GM12878 (cell line): Measurements from ENCODE around the gene FBXO27. TPM values are rescaled to one million over a fixed set of nuclear protein-coding genes. Genes with fewer than 3 reads are reported as not detected.

Source experiments
- ATAC-seq: fragments of 200-7000 bp; cut with Tn5 transposase; 3 replicates; pipeline ENCODE4 v1.9.1; 2020; ENCODE audit warnings: mild to moderate bottlenecking, moderate library complexity
- BruUV-seq: library from RNA; stranded (reverse); fragments of 400-500 nt; replicated peaks from 2 replicates; lab custom pipeline; 2021; lab: Mats Ljungman, UMichigan
- CTCF ChIA-PET: fragments of 300-600 bp; sonication (Branson Sonifier 250); formaldehyde crosslinking; extraction: SDS; loops from one replicate; lab custom pipeline; 2021; ENCODE audit warnings: inconsistent platforms; lab: Yijun Ruan, JAX
- POLR2A ChIA-PET: fragments of 350-600 bp; formaldehyde crosslinking; extraction: SDS; loops from one replicate; lab custom pipeline; 2021; ENCODE audit warnings: inconsistent platforms; lab: Charles Lee
- RAD21 ChIA-PET: fragments of 300-600 bp; sonication (Branson Sonifier 250); formaldehyde crosslinking; loops from one replicate; lab custom pipeline; 2023; ENCODE audit warnings: antibody characterized with exemption; ENCODE audit not compliant: unreplicated experiment; lab: Charles Lee
- SMC1A ChIA-PET: fragments of 300-600 bp; sonication (Branson Sonifier 250); formaldehyde crosslinking; loops from one replicate; lab custom pipeline; 2023; ENCODE audit not compliant: unreplicated experiment, uncharacterized antibody; lab: Charles Lee
- DNase-seq: peaks from one replicate; pipeline ENCODE4 v3.0.0-alpha.2; 2011; ENCODE audit warnings: low read depth, low spot score
- FAIRE-seq: peaks from 3 replicates; lab custom pipeline; 2011; peaks lifted over from hg19 to GRCh38; lab: Jason Lieb, UNC
- H2AFZ ChIP-seq: 2 replicates; pipeline ENCODE4 v1.6.0; 2011; ENCODE audit warnings: low read depth, low read length, control low read depth; ENCODE audit not compliant: control insufficient read depth
- H3K27ac ChIP-seq: 2 replicates; pipeline ENCODE4 v1.5.1; 2011; ENCODE audit warnings: control low read depth; ENCODE audit not compliant: control insufficient read depth, insufficient read depth
- H3K27me3 ChIP-seq, 2 experiments: replicated peaks in 1 of 2; 2 replicates each; pipeline versions ENCODE4 v1.6.0 to v1.6.1; 2011; ENCODE audit warnings: low read length in 1 of 2; ENCODE audit not compliant: control insufficient read depth in 2 of 2, insufficient read depth in 2 of 2
- H3K36me3 ChIP-seq, 2 experiments: 2 replicates each; pipeline ENCODE4 v1.5.1; 2011; ENCODE audit warnings: low read length in 1 of 2; ENCODE audit not compliant: control insufficient read depth in 2 of 2, insufficient read depth in 2 of 2
- H3K4me1 ChIP-seq: 2 replicates; pipeline ENCODE4 v1.6.1; 2011; ENCODE audit warnings: mild to moderate bottlenecking, low read length, moderate library complexity, mixed read lengths; ENCODE audit not compliant: control insufficient read depth, insufficient read depth
- H3K4me2 ChIP-seq: 2 replicates; pipeline ENCODE4 v1.6.0; 2011; ENCODE audit warnings: control low read depth; ENCODE audit not compliant: control insufficient read depth, insufficient read depth
- H3K4me3 ChIP-seq: fragments of 200-600 bp; sonication (generic); 2 replicates; pipeline ENCODE4 v1.5.1; 2016
- H3K79me2 ChIP-seq: 2 replicates; pipeline ENCODE4 v1.6.0; 2011; ENCODE audit warnings: low read length; ENCODE audit not compliant: control insufficient read depth, insufficient read depth
- H3K9ac ChIP-seq: 2 replicates; pipeline ENCODE4 v1.8.0; 2011; ENCODE audit warnings: low read length, control low read depth, mixed read lengths; ENCODE audit not compliant: control insufficient read depth, insufficient read depth
- H3K9me3 ChIP-seq: replicated peaks from 3 replicates; pipeline ENCODE4 v1.5.1; 2011; ENCODE audit warnings: mild to moderate bottlenecking, low read length; ENCODE audit not compliant: control insufficient read depth, insufficient read depth
- H4K20me1 ChIP-seq: 2 replicates; pipeline ENCODE4 v1.6.0; 2011; ENCODE audit not compliant: control insufficient read depth, insufficient read depth
- PAX5 ChIP-seq: IDR thresholded peaks from 2 replicates; pipeline ENCODE4 v1.6.1; 2011; ENCODE audit warnings: low read depth, low read length, borderline replicate concordance
- POLR2AphosphoS5 ChIP-seq: IDR thresholded peaks from 2 replicates; pipeline ENCODE4 v1.6.1; 2011; ENCODE audit warnings: mild to moderate bottlenecking, low read length, inconsistent platforms
- WGBS: methylation state at CpG from one replicate; pipeline ENCODE4 v1.1.6; 2016; ENCODE audit warnings: low lambda C conversion rate; ENCODE audit not compliant: insufficient replicate concordance, insufficient coverage; ENCODE audit errors: missing lambda C conversion rate; 5-methylcytosine and 5-hydroxymethylcytosine counted together
- in situ Hi-C: fragments of 300-500 bp; cut with MboI; formaldehyde crosslinking; loops from 9 replicates; pipeline ENCODE4 v1.14.3; 2018; ENCODE audit warnings: mixed read lengths
- intact Hi-C: fragments of 100-400 bp; cut with micrococcal nuclease; formaldehyde crosslinking; loops from one replicate; pipeline ENCODE4 v1.14.2; 2022; ENCODE audit not compliant: unreplicated experiment
- polyA plus RNA-seq, 11 experiments: library from polyadenylated mRNA; depleted of rRNA in 4 of 11; unstranded in 6 of 11; stranded (reverse) in 5 of 11; fragments of >200 nt; fragmentation: Nextera tagmentation in 4 of 11; fragmentation: Illumina TruSeq in 1 of 11; extraction: Ambion mirVana in 4 of 11; extraction: Trizol in 1 of 11; gene quantifications; 1 replicate in 1 of 11; 2 replicates in 10 of 11; pipeline versions ENCODE4 v1.2.1 to v1.2.3, GENCODE V29; 2011 to 2016; ENCODE audit warnings: inconsistent platforms in 2 of 11, missing spikeins in 2 of 11, low read depth in 1 of 11
- total RNA-seq, 4 experiments: library from RNA; depleted of rRNA in 3 of 4; stranded (reverse); fragments of >200 nt in 3 of 4; fragmentation: Illumina TruSeq in 1 of 4; extraction: Trizol in 1 of 4; gene quantifications; 2 replicates each; pipeline versions ENCODE4 v1.2.1 to v1.2.3, GENCODE V29; 2013 to 2021
- TF ChIP-seq, protein P1 (sequence below): fragments of 450-650 bp; IDR thresholded peaks from 2 replicates; pipeline ENCODE4 v1.6.1; 2017; ENCODE audit warnings: mild to moderate bottlenecking, low read depth, inconsistent platforms; ENCODE audit not compliant: poor library complexity, severe bottlenecking

The FBXO27 gene
- total and polyA plus RNA-seq, 10 of the 15 experiments (the other 5 are each of a cell fraction or from before 2014, with no cell fraction given) = 3.1 to 15.4 (median 7.1) TPM

DNA sequence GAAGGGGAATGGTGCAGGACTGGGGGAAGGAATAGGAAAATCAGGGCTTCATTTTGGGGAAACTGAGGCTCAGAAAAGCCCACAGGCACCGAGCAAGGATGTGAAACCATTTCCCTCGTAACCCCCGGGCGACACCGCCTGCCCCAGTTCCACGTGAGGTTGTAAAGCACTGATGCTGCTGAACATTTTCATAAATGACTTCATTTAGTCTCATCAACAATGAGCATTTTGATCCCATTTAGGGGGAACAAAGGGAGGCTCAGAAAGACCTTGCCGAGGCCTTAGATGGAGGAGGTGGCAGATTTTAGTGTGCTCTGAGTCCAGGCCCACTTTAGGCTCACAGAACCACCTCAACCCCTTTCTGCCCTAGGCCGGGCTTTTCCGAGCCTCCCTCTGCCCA, 20.5 kb upstream of the FBXO27 start:
- FAIRE-seq = no peak

More for the DNA sequence above, 20.5 kb upstream of the FBXO27 start:
- DNase-seq (no peak), ATAC-seq (no peak)
- H3K27ac ChIP-seq = no peak overlapping the region
- no peak overlapping the region for H2AFZ ChIP-seq
- ChIA-PET CTCF (interaction anchor here (0.6 to 3.8 kb wide), 7 partner anchors 10 to 98 kb away, joined by 3 to 35 read pairs (median 6); partner anchors contain the start of gene FBXO17), RAD21 (interaction anchor here (1.7 to 2.6 kb wide), 2 partner anchors 15 to 91 kb away, joined by 5 to 13 read pairs; no protein-coding TSS in a partner anchor), SMC1A (interaction anchor here (1.6 to 1.8 kb wide), 2 partner anchors 22 to 90 kb away, joined by 5 to 7 read pairs; no protein-coding TSS in a partner anchor), POLR2A (interaction anchor here (0.6 to 0.7 kb wide), 2 partner anchors 17 to 1814 kb away, joined by 3 to 5 read pairs; no protein-coding TSS in a partner anchor)
- WGBS = 44% methylated on average over 9 of the region's 9 CpGs
- TF ChIP-seq, protein P1, sequence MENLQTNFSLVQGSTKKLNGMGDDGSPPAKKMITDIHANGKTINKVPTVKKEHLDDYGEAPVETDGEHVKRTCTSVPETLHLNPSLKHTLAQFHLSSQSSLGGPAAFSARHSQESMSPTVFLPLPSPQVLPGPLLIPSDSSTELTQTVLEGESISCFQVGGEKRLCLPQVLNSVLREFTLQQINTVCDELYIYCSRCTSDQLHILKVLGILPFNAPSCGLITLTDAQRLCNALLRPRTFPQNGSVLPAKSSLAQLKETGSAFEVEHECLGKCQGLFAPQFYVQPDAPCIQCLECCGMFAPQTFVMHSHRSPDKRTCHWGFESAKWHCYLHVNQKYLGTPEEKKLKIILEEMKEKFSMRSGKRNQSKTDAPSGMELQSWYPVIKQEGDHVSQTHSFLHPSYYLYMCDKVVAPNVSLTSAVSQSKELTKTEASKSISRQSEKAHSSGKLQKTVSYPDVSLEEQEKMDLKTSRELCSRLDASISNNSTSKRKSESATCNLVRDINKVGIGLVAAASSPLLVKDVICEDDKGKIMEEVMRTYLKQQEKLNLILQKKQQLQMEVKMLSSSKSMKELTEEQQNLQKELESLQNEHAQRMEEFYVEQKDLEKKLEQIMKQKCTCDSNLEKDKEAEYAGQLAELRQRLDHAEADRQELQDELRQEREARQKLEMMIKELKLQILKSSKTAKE = no peak
- TF ChIP-seq PAX5 = no peak
- no peak for TF ChIP-seq POLR2AphosphoS5
- H3K79me2 ChIP-seq = no peaks in the 10 kb centered on the region
- no peaks in the 10 kb centered on the region; the same call in 2 of the 3 replicates for H3K9me3 ChIP-seq
- H3K4me1 ChIP-seq = no peaks in the 10 kb centered on the region
- no peaks in the 10 kb centered on the region; a peak in 1 of 4 replicates for H3K27me3 ChIP-seq
- intact Hi-C loops (no loop called here), in situ Hi-C loops (no loop called here)
- no TSS peak for BruUV-seq
- no peak overlapping the region for H3K4me2 ChIP-seq
- no peaks in the 10 kb centered on the region for H3K36me3 ChIP-seq
- H3K9ac ChIP-seq = no peak overlapping the region
- no peaks in the 10 kb centered on the region for H4K20me1 ChIP-seq
- no peak overlapping the region for H3K4me3 ChIP-seq
